Esophagus muscularis mucosa (tissue), 4 donors: ENCODE results near the gene CIC. TPM values are rescaled to one million over a fixed set of nuclear protein-coding genes. Genes with fewer than 3 reads are reported as not detected.

Experiments
- DNase-seq: peaks from one replicate; pipeline ENCODE4 v3.0.0-alpha.2; 2017; ENCODE audit errors: extremely low spot score
- H3K27ac ChIP-seq, 4 donors: fragments of 200-600 bp; sonication (generic); replicated peaks in 1 of 4; 1 replicate in 3 of 4; 2 replicates in 1 of 4; pipeline ENCODE4 v1.5.1; 2016 to 2019; ENCODE audit warnings: mild to moderate bottlenecking in 1 of 4
- H3K27me3 ChIP-seq, 4 donors: fragments of 200-600 bp; sonication (generic); one replicate each; pipeline versions ENCODE4 v1.5.1 to v1.6.0; 2016 to 2019
- H3K36me3 ChIP-seq, 4 donors: fragments of 200-600 bp; sonication (generic); one replicate each; pipeline ENCODE4 v1.5.1; 2016 to 2019
- H3K4me1 ChIP-seq, 4 donors: fragments of 200-600 bp; sonication (generic); one replicate each; pipeline ENCODE4 v1.5.1; 2016 to 2019
- H3K4me3 ChIP-seq, 4 donors: fragments of 200-600 bp; sonication (generic); 1 replicate in 2 of 4; 2 replicates in 2 of 4; pipeline ENCODE4 v1.5.1; 2016 to 2019; ENCODE audit warnings: mild to moderate bottlenecking in 4 of 4, moderate library complexity in 1 of 4
- H3K9me3 ChIP-seq, 4 donors: fragments of 200-600 bp; sonication (generic); 1 replicate in 3 of 4; 2 replicates in 1 of 4; pipeline ENCODE4 v1.5.1; 2016 to 2019
- CTCF ChIP-seq, 3 experiments: fragments of 200-600 bp in 2 of 3; fragments of 450-650 bp in 1 of 3; sonication (generic) in 2 of 3; IDR thresholded peaks; one replicate each; pipeline ENCODE4 v1.5.1; 2017 to 2019; ENCODE audit warnings: antibody characterized with exemption in 3 of 3, mild to moderate bottlenecking in 2 of 3, moderate library complexity in 1 of 3
- EP300 ChIP-seq: sonication (generic); formaldehyde crosslinking; IDR thresholded peaks from one replicate; pipeline ENCODE4 v1.6.1; 2017; ENCODE audit warnings: antibody characterized with exemption
- POLR2A ChIP-seq: fragments of 450-650 bp; IDR thresholded peaks from one replicate; pipeline ENCODE4 v1.6.1; 2017; ENCODE audit warnings: antibody characterized with exemption, moderate library complexity, mild to moderate bottlenecking, low read depth
- POLR2AphosphoS5 ChIP-seq, 2 donors: sonication (generic); formaldehyde crosslinking; IDR thresholded peaks; one replicate each; pipeline ENCODE4 v1.6.1; 2017; ENCODE audit warnings: antibody characterized with exemption in 2 of 2
- WGBS: methylation state at CpG from one replicate; pipeline ENCODE4 v1.1.5; 2018; 5-methylcytosine and 5-hydroxymethylcytosine counted together
- intact Hi-C: fragments of 100-400 bp; cut with DNase I; formaldehyde crosslinking; loops from one replicate; pipeline ENCODE4 v1.15.1; 2023
- total RNA-seq, 4 donors: library from RNA; depleted of rRNA; stranded (reverse); fragments of >200 nt; gene quantifications; one replicate each; pipeline versions ENCODE4 v1.1.0 to v1.2.1, GENCODE V29; 2016

The CIC gene
- 10 to 100 TPM; 37.8 to 74.2 (median 56.3) TPM for total RNA-seq

GRCh38 chr19:42268704-42269477, at the start of gene CIC:
Gene CIC (plus strand): TSS chr19:42269252. CDS start chr19:42271784, 2,532 bp downstream.
- intact Hi-C loops, result no loop called here
- H3K9me3 ChIP-seq, result no peaks in the 10 kb centered on the region
- TF ChIP-seq POLR2AphosphoS5 (IDR thresholded peaks at IDR 0.05) (peak in 1 of 2 donors; percentile 74), CTCF (IDR thresholded peaks at IDR 0.05) (peak in 1 of 3 experiments; percentile 31), POLR2A (no peak)

GRCh38 chr19:42219812-42220750, 49.0 kb upstream of the CIC start, which contains the start of gene ZNF526:
Gene ZNF526 (plus strand): TSS chr19:42220312. CDS start chr19:42224404, 4,092 bp downstream.
- Histone ChIP-seq H3K4me1 (peaks cover 33 to 65% (median 59%) of the 10 kb centered on the region in 4 donors), H3K4me3 (peak within 1 kb of the TSS; percentile 66 to 84 (median 76)), H3K36me3 (peaks cover 9 to 19% (median 14%) of the 10 kb centered on the region in 4 donors), H3K9me3 (no peaks in the 10 kb centered on the region), H3K27ac (peak within 1 kb of the TSS; percentile 85 to 93 (median 88)), H3K27me3 (no peaks in the 10 kb centered on the region)
- intact Hi-C loops, result no loop called here
- DNase-seq, result peak; percentile 99
- WGBS, result under 1% methylated on average over 41 of the region's 53 CpGs
- TF ChIP-seq CTCF (IDR thresholded peaks at IDR 0.05) (no peak), POLR2A (peak; percentile 38), POLR2AphosphoS5 (IDR thresholded peaks at IDR 0.05) (peak; percentile 92 to 98)

More at GRCh38 chr19:42268704-42269477, at the start of gene CIC:
- 1% methylated on average over 50 of the region's 52 CpGs for WGBS
- H3K27me3 ChIP-seq, result no peaks in the 10 kb centered on the region
- peaks cover 19 to 24% (median 24%) of the 10 kb centered on the region in 4 donors for H3K36me3 ChIP-seq
- H3K4me3 ChIP-seq, result peak within 1 kb of the TSS; percentile 70 to 77 (median 73)
- H3K27ac ChIP-seq, result peak within 1 kb of the TSS; percentile 93 to 99 (median 96)
- peaks cover 25 to 48% (median 41%) of the 10 kb centered on the region in 4 donors for H3K4me1 ChIP-seq
- DNase-seq, result peak; percentile 100

- Histone ChIP-seq H3K9me3 (no peaks in the 10 kb centered on the region), H3K4me1 (peaks cover 33 to 58% (median 53%) of the 10 kb centered on the region in 4 donors), H3K27ac (peak overlapping the region; percentile 85 to 93 (median 88)), H3K36me3 (peaks cover 15 to 21% (median 18%) of the 10 kb centered on the region in 4 donors), H3K27me3 (no peaks in the 10 kb centered on the region), H3K4me3 (peak overlapping the region; percentile 66 to 84 (median 76))
- intact Hi-C loops, result no loop called here
- WGBS, result 1% methylated on average over 6 of the region's 6 CpGs
- no peak for DNase-seq
- TF ChIP-seq POLR2A (no peak), POLR2AphosphoS5 (IDR thresholded peaks at IDR 0.05) (no peak), EP300 (no peak), CTCF (IDR thresholded peaks at IDR 0.05) (no peak)
Observed at GRCh38 chr19:42220751-42221097, 48.3 kb upstream of the CIC start.

GRCh38 chr19:42224940-42225717, 43.9 kb upstream of the CIC start:
- no peak for TF ChIP-seq CTCF (IDR thresholded peaks at IDR 0.05)
- TF ChIP-seq POLR2AphosphoS5 (IDR thresholded peaks at IDR 0.05), result no peak
- TF ChIP-seq POLR2A, result no peak
- TF ChIP-seq EP300, result no peak
- H3K4me3 ChIP-seq, result no peak overlapping the region
- peaks cover 11 to 31% (median 26%) of the 10 kb centered on the region in 4 donors for H3K4me1 ChIP-seq
- 93% methylated on average over 31 of the region's 37 CpGs for WGBS
- H3K9me3 ChIP-seq, result no peaks in the 10 kb centered on the region
- intact Hi-C loops, result no loop called here
- no peak for DNase-seq
- no peaks in the 10 kb centered on the region for H3K27me3 ChIP-seq
- peaks cover 37 to 65% (median 61%) of the 10 kb centered on the region in 4 donors for H3K36me3 ChIP-seq
- no peak overlapping the region for H3K27ac ChIP-seq
